SK-N-MC (cell line): ENCODE measurements around the gene CDC14C.
"Not testable (repeated sequence)": the region's sequence is repeated elsewhere in the genome, so short reads cannot be mapped to it uniquely, and the experiment has no call there.

Experiments used
- EZH2 ChIP-seq: fragments of 200-600 bp; sonication (generic); IDR thresholded peaks from one replicate; pipeline ENCODE4 v1.6.1; 2017; ENCODE audit warnings: antibody characterized with exemption
- FOXP2 ChIP-seq: optimal IDR thresholded peaks from 2 replicates; pipeline ENCODE3; 2011; ENCODE audit warnings: mild to moderate bottlenecking, moderate library complexity; ENCODE audit not compliant: insufficient read depth; ENCODE audit errors: extremely low read length, control extremely low read depth
- POLR2AphosphoS5 ChIP-seq: IDR thresholded peaks from 2 replicates; pipeline ENCODE4 v1.6.1; 2012; ENCODE audit warnings: mild to moderate bottlenecking, low read depth, low read length, borderline replicate concordance

- TF ChIP-seq POLR2AphosphoS5, EZH2, FOXP2: not testable (repeated sequence)
Observed at GRCh38 chr7:48909887-48910286, 14.5 kb upstream of the CDC14C start.
